Testis (tissue), 3 donors: ENCODE measurements around the gene NRROS. TPM values are rescaled to one million over a fixed set of nuclear protein-coding genes. Genes with fewer than 3 reads are reported as not detected.

ENCODE experiments used
- DNase-seq: peaks from one replicate; pipeline ENCODE4 v3.0.0-alpha.2; 2019
- H3K27ac ChIP-seq, 2 donors: fragments of 200-600 bp; sonication (generic); one replicate each; pipeline ENCODE4 v1.5.1; 2019
- H3K27me3 ChIP-seq: fragments of 200-600 bp; sonication (generic); one replicate; pipeline ENCODE4 v1.5.1; 2019
- H3K36me3 ChIP-seq: fragments of 200-600 bp; sonication (generic); one replicate; pipeline ENCODE4 v1.5.1; 2017; ENCODE audit warnings: low read depth; ENCODE audit errors: missing control alignments
- H3K4me1 ChIP-seq: fragments of 200-600 bp; sonication (generic); one replicate; pipeline ENCODE4 v1.5.1; 2019
- H3K4me3 ChIP-seq, 2 donors: fragments of 200-600 bp; sonication (generic); one replicate each; pipeline ENCODE4 v1.5.1; 2017 to 2019
- H3K9me3 ChIP-seq: fragments of 200-600 bp; sonication (generic); one replicate; pipeline ENCODE4 v1.5.1; 2017
- POLR2A ChIP-seq: fragments of 450-650 bp; IDR thresholded peaks from one replicate; pipeline ENCODE4 v1.6.1; 2017; ENCODE audit warnings: antibody characterized with exemption, mild to moderate bottlenecking, moderate library complexity
- WGBS, 2 donors: methylation state at CpG; one replicate each; pipeline ENCODE4 v1.1.5; 2018; 5-methylcytosine and 5-hydroxymethylcytosine counted together
- intact Hi-C: fragments of 100-400 bp; cut with DNase I; formaldehyde crosslinking; loops from one replicate; pipeline ENCODE4 v1.15.1; 2023; ENCODE audit warnings: low total_unique reads
- polyA plus RNA-seq: library from polyadenylated mRNA; stranded (reverse); fragments of 350-450 nt; fragmentation: Illumina TruSeq; extraction: RNeasy Lipid Tissue Mini Kit (QIAGEN cat#74804); gene quantifications from one replicate; pipeline ENCODE4 v1.2.3, GENCODE V29; 2014; ENCODE audit warnings: low read depth, low replicate concordance; ENCODE audit not compliant: insufficient read depth
- total RNA-seq, 2 donors: library from RNA; depleted of rRNA; stranded (reverse); fragments of >200 nt; gene quantifications; one replicate each; pipeline ENCODE4 v1.2.3, GENCODE V29; 2016
- TF ChIP-seq, protein P1 (sequence below), 3 experiments: fragments of 450-650 bp in 2 of 3; fragments of 200-600 bp in 1 of 3; sonication (generic) in 1 of 3; IDR thresholded peaks; one replicate each; pipeline ENCODE4 v1.5.1; 2016 to 2019; ENCODE audit warnings: antibody characterized with exemption in 3 of 3, mild to moderate bottlenecking in 2 of 3, moderate library complexity in 1 of 3

NRROS gene
- total and polyA plus RNA-seq, 3 donors from 2014 or later: 2.8 to 5.5 (median 3.2) TPM

DNA sequence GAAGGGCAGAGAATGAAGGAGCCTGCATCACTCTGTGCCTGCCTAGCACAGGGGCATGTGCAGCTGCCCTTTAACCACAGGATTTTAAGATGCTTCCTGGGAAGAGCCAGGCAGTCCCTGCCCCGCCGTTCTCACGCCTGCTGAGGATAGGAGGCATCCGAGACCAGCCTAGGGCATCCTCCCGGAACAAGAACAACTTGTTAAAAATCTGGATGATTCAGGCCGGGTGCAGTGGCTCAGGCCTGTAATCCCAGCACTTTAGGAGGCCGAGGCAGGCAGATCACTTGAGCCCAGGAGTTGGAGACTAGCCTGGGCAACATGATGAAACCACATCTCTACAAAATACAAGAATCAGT, 15.2 kb downstream of the NRROS start:
- H3K4me3 ChIP-seq: no peak overlapping the region
- TF ChIP-seq, protein P1, sequence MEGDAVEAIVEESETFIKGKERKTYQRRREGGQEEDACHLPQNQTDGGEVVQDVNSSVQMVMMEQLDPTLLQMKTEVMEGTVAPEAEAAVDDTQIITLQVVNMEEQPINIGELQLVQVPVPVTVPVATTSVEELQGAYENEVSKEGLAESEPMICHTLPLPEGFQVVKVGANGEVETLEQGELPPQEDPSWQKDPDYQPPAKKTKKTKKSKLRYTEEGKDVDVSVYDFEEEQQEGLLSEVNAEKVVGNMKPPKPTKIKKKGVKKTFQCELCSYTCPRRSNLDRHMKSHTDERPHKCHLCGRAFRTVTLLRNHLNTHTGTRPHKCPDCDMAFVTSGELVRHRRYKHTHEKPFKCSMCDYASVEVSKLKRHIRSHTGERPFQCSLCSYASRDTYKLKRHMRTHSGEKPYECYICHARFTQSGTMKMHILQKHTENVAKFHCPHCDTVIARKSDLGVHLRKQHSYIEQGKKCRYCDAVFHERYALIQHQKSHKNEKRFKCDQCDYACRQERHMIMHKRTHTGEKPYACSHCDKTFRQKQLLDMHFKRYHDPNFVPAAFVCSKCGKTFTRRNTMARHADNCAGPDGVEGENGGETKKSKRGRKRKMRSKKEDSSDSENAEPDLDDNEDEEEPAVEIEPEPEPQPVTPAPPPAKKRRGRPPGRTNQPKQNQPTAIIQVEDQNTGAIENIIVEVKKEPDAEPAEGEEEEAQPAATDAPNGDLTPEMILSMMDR (IDR thresholded peaks at IDR 0.05): no peak
- TF ChIP-seq POLR2A: no peak
- no peak overlapping the region for H3K27ac ChIP-seq
- no peaks in the 10 kb centered on the region for H3K27me3 ChIP-seq
- H3K36me3 ChIP-seq: no peaks in the 10 kb centered on the region
- intact Hi-C loops: no loop called here
- H3K9me3 ChIP-seq: no peaks in the 10 kb centered on the region
- no peaks in the 10 kb centered on the region for H3K4me1 ChIP-seq
- no peak for DNase-seq
- WGBS, 2 donors: 90 to 93% methylated on average over 2 to 7 of the region's 7 CpGs

DNA sequence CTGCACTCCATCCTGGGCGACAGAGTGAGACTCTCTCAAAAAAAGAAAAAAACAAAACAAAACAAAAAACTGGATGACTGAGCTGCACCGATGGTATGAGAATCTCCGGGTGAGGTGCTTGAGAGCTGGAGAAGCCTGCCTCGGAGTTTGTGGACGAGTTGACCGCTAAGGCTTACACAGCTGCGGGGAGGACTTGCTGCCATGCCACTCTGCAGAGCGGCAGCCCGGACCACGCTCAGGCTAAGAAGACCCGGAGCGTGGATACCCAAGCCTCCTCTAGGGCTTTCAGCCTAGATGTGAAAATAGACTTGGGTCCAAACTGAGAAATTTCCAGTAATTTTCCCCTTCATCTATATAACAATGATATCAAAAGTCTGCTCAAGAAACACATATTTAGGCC, 16.0 kb downstream of the NRROS start:
- WGBS, 2 donors: 96 to 99% methylated on average over 12 of the region's 12 CpGs
- no peaks in the 10 kb centered on the region for H3K4me1 ChIP-seq
- H3K36me3 ChIP-seq: no peaks in the 10 kb centered on the region
- no peak overlapping the region for H3K4me3 ChIP-seq
- no peaks in the 10 kb centered on the region for H3K9me3 ChIP-seq
- H3K27me3 ChIP-seq: no peaks in the 10 kb centered on the region
- intact Hi-C loops: no loop called here
- TF ChIP-seq, protein P1 (IDR thresholded peaks at IDR 0.05): no peak
- no peak for TF ChIP-seq POLR2A
- DNase-seq: no peak
- H3K27ac ChIP-seq: no peak overlapping the region

DNA sequence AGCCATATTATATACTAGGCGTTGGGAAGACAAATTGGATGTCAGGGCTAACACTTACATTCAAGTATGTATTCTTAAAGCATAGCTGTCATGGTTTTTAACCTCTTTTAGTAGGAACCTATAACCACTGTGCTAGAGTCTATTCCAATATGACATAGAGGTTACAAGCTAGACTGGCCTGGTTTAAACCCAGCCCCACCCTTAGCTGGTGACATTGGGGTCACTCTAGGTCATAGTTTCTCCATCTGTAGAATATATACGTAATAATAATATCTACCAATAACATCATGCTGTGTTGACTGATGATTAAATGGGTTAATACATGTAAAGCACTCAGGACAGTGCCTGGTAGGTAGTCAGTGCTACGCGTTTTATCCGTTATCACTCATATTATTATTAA, 16.7 kb downstream of the NRROS start:
- intact Hi-C loops: no loop called here
- Histone ChIP-seq H3K4me3 (no peak overlapping the region), H3K4me1 (no peaks in the 10 kb centered on the region), H3K36me3 (no peaks in the 10 kb centered on the region), H3K9me3 (no peaks in the 10 kb centered on the region), H3K27ac (no peak overlapping the region), H3K27me3 (no peaks in the 10 kb centered on the region)
- 91 to 95% methylated on average over 5 of the region's 5 CpGs for WGBS, 2 donors
- no peak for TF ChIP-seq POLR2A
- TF ChIP-seq, protein P1 (IDR thresholded peaks at IDR 0.05): no peak
- DNase-seq: no peak

DNA sequence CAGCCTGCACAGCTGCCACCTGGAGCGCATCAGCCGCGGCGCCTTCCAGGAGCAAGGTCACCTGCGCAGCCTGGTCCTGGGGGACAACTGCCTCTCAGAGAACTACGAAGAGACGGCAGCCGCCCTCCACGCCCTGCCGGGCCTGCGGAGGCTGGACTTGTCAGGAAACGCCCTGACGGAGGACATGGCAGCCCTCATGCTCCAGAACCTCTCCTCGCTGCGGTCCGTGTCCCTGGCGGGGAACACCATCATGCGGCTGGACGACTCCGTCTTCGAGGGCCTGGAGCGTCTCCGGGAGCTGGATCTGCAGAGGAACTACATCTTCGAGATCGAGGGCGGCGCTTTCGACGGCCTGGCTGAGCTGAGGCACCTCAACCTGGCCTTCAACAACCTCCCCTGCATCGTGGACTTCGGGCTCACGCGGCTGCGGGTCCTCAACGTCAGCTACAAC, 20.4 kb downstream of the NRROS start:
- H3K4me3 ChIP-seq: peak overlapping the region; percentile 15 to 23
- H3K27ac ChIP-seq: no peak overlapping the region
- TF ChIP-seq, protein P1 (IDR thresholded peaks at IDR 0.05): no peak
- TF ChIP-seq POLR2A: no peak
- H3K36me3 ChIP-seq: no peaks in the 10 kb centered on the region
- no peaks in the 10 kb centered on the region for H3K9me3 ChIP-seq
- DNase-seq: no peak
- no peaks in the 10 kb centered on the region for H3K27me3 ChIP-seq
- intact Hi-C loops: no loop called here
- peaks cover 10% of the 10 kb centered on the region for H3K4me1 ChIP-seq
- WGBS, 2 donors: 37 to 76% methylated on average over 21 to 35 of the region's 35 CpGs

DNA sequence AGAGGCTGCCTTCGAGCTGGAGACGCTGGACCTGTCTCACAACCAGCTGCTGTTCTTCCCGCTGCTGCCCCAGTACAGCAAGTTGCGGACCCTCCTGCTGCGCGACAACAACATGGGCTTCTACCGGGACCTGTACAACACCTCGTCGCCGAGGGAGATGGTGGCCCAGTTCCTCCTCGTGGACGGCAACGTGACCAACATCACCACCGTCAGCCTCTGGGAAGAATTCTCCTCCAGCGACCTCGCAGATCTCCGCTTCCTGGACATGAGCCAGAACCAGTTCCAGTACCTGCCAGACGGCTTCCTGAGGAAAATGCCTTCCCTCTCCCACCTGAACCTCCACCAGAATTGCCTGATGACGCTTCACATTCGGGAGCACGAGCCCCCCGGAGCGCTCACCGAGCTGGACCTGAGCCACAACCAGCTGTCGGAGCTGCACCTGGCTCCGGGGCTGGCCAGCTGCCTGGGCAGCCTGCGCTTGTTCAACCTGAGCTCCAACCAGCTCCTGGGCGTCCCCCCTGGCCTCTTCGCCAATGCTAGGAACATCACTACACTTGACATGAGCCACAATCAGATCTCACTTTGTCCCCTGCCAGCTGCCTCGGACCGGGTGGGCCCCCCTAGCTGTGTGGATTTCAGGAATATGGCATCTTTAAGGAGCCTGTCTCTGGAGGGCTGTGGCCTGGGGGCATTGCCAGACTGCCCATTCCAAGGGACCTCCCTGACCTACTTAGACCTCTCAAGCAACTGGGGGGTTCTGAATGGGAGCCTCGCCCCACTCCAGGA, 21.1 kb downstream of the NRROS start:
- Histone ChIP-seq H3K36me3 (no peaks in the 10 kb centered on the region), H3K4me3 (peak overlapping the region in 1 of 2 donors; percentile 23), H3K27me3 (no peaks in the 10 kb centered on the region), H3K4me1 (peaks cover 10% of the 10 kb centered on the region), H3K9me3 (no peaks in the 10 kb centered on the region), H3K27ac (no peak overlapping the region)
- 73% methylated on average over 13 to 32 of the region's 32 CpGs for WGBS, 2 donors
- TF ChIP-seq, protein P1 (IDR thresholded peaks at IDR 0.05): no peak
- TF ChIP-seq POLR2A: no peak
- intact Hi-C loops: no loop called here
- no peak for DNase-seq
